UCSD-AML1 (cell line): ENCODE results near the gene CFAP45.

ENCODE experiments used
- DNase-seq: peaks from one replicate; lab custom pipeline; 2025; ENCODE audit not compliant: unreplicated experiment; lab: John Stamatoyannopoulos, UW

The CFAP45 gene

GRCh38 chr1:159937054-159937750 lies 37.2 kb upstream of the CFAP45 start:
- no peak for DNase-seq

- peak; percentile 74 for DNase-seq
Measured at GRCh38 chr1:159936273-159936904, 36.4 kb upstream of the CFAP45 start.

DNA sequence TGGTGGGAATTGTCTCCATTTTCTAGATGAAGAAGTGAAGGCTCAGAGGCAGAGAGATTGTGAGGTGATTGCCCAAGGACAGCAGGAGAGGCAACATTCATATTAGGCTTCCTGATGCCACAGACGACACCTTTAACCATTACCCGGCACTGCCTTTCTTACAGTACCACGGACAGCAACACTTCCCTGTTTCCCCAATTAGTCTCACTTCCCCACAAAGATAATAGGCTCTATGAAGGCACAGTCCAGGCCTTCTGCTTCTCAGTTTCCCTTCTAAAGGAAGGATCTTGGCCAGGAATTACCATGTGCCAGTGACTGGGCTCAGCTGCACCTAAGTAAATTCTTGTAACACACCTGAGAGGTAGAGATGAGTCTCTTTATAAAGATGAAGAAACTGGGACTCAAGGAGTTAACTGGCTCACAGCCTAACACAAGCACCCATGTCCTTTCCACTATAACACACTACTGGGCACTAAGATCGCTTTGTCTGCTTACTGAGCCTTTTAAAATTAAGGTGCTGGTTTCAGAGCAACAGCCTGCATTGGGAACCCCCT lies 35.8 kb upstream of the CFAP45 start:
- DNase-seq, result no peak

DNA sequence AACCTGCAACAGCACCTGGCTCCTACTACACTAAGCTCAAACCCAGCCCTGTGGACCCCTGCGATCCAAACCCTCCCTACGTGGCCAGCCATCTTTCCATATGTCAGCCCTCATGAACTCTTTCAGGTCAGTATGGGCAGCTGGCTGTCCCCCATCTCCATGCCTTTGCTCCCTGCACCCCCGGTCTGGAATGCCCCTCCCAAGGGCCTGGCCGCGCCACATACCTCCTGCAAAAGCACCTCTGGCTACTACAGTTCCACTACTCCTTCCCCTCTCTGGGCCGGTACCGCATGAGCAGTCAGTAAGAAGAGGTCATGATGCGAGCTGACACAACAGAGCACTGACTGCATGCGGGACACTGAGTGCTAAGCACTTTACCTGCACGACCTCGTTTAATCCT lies 35.3 kb upstream of the CFAP45 start:
- no peak for DNase-seq

DNA sequence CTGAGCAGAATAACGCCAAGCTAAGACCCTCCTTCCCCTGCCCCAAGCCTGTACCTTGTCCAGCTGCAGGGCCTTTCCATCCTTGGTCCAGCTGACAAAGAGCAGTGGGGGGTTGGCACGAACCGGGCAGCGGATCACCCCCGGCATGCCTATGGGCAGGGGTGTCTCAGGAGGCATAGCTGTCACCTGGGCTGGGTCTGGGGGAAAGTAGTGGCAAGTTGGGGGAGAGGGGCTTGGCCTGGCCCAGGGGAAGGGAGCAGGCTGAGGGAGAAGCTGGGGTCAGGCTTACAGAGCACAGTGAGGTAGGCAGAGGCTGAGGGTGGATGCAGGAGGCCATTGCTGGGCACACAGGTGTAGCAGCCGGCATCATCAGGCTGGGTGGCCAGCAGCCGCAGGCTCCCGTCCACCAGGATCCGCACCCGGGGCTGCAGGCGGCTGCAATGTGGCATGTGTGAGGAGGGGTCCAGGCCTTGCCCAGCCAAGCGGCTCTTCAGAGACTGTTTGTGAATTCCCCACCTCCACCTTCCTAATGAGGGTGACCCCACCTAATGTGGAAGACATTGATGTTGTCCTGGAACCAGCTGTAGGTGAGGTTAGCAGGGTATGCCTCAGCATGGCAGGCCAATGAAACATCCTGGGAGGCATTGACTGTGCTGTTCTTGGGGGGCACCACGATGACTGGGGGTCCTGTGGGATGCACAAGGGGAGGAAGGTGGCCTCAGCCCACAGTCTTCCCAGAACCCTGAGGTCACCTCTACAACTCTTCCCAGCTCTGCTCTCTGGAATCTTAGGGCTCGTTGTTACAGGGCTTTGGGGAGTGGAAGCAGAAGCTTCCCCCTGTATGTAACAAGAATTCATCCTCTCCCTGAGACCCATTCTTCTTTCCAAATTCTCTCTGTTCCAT lies 34.4 kb upstream of the CFAP45 start:
- DNase-seq, result no peak

DNA sequence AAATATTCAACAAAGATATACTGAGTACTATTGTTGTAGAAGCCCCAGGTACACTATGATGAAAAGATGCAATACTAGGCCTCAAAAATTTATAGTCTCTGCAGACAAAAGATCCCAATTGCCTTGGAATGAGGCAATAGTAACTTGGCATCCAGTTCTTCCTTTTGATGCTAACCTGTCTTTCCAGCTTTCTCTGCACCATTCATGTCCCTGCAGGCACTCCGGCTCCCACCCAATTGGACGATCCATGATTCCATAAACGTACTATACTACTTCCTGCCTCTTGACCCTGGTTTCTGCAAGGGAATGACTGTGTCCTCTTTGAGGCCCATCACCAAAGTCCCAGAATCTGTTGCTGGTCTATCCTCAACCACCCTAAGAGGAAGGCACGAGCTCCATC lies 33.4 kb upstream of the CFAP45 start:
- DNase-seq, result no peak

DNA sequence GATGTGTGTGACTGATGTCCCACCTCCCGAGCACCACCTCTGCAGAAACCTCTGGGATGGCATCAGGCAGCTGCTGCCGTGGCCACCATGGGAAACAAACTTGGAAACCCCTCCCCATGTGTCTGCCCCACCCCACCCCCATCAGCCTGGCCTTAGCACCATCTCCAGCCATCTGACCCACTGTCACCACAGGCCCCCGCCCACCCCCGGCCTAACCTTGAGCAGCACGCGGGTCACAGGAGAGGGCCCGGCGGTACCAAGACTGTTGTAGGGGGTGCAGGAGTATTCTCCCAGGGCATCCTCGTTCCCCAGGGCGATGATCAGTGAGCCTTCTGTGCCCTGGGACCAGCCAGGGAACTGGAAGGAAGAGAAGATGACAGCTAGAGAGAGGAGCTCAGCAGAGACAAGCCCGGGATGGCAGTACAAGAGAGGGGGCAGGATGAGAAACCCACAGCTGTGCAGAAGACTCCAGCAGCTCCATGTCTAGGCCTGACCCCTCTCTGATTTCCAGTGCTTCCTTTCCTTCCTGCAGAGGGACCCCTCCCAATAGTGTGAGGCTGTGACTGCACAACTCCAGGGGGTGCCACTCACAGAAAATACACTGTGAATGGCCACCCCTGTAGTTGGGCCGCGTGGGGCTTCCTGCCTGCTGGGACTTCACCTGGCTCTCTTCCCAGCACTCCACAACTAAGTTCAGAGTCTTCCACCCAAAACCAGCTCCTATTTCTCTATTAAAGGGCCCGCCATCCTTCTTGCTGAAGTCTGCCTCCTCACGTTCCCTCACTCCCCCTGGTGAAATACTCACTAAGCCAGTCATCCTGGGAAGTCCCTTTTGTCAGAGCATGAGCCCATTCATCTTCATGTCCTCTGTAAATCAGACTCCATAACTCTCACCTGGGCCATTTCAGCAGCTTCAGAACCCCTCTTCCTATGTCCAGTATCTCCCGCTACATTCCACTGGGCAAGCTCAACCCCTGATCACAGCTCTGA lies 32.6 kb upstream of the CFAP45 start:
- no peak for DNase-seq

GRCh38 chr1:159931795-159932173 lies 31.8 kb upstream of the CFAP45 start:
- DNase-seq, result no peak

DNA sequence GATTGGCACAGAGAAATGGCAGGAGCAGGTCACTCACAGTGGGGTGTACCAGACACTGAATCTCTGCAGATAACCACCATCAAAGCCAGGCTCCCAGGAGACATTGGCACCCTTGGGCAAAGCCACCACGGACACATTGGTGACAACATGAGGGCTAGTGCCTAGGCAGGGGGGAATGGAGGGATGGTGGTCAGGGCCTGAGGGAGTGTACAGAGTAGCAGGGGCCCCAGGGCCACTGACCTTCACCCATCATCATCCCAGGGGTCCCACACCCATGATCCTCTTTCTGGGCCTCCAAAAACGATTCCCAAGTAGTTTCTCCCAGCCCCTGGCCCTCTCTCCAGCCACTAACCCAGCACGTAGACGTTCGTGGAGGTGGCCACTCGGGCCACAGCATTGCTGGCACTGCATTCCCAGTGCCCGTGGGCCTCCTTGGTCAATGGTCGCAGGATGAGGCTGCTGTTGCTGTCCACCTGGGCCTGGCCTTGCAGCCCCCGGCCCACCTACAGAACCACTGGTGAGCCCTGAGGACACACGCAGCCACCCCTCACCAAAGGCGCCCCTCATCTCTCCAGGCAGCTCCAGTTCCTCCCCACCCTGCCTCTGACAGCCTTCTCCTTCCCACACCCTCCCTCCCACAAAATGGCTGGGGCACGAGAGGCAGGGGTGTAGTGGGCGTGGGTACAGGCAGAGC lies 31.3 kb upstream of the CFAP45 start:
- no peak for DNase-seq

- no peak for DNase-seq
Measured at GRCh38 chr1:159930634-159931033, 30.7 kb upstream of the CFAP45 start.

- DNase-seq, result no peak
Measured at GRCh38 chr1:159930216-159930615, 30.3 kb upstream of the CFAP45 start.

DNA sequence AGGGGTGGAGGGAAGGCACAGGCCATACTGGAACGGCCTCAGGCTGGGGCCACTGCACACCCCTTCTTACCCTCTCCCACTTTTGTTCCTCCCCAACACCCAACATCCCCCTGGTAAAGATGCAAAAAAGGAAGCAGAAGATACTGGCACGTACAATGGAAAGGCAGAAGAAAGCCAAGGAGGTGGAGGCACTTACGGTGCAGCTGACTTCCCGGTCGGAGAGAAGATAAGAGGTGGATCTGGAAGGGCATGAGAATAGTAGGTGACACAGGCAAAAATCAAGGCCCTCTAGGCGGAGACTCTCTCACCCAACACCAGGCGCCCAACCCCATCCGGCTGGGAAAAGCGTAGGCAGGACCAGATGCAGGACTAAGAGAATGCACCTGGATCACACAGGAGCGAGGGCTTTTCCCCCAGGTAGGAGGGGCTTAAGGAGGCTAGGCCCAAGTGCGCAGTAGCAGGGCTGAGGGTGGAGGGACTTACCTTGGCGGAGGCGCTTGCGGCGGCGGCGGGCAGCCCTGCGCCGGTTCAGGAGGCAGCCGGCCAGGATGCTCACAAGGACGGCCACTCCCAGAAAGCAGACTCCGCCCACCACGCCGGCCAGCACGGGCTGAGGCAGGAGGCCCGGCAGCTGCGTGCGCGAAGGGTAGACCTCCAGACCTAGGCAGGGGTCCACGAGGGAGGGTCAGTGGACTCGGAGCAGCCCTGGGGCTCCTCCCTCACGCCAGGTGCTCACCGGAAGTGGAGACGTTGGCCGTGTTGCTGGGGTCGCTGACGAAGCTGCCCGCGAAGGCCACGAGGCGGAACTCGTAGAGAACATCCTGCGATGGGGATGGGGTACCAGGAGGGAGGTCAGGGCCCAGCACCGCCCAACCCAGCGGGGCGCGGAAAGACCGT lies 29.4 kb upstream of the CFAP45 start:
- no peak for DNase-seq

GRCh38 chr1:159928491-159929050 lies 28.6 kb upstream of the CFAP45 start:
- no peak for DNase-seq

DNA sequence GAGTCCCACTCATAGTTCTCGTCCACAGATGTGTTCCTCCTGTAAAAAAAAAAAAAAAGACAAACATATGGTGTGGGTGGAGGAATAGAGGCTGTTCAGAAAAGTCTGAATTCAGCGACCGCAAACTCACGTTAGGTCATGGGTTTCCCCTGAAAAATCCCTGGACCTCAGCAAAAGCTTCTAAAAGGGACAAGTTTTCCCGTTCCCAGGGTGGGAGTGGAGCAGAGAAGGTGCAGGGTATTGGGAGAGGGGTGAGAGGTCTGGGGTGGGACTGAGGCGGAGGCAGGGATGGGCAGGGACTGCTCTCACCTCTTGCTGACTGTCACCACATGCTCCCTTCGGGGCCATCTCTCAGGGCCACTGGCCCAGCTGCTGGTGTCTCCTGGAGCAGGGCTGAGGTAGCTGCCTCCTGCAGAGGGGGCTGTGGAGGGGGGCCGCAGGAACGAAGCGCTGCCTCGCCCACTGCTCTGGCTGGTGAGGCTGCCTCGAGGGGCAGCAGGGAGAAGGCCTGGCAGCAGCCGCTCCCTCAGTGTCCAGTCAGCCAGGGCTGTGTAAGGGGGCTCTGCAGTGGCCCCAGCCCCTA lies 28.0 kb upstream of the CFAP45 start:
- no peak for DNase-seq

DNA sequence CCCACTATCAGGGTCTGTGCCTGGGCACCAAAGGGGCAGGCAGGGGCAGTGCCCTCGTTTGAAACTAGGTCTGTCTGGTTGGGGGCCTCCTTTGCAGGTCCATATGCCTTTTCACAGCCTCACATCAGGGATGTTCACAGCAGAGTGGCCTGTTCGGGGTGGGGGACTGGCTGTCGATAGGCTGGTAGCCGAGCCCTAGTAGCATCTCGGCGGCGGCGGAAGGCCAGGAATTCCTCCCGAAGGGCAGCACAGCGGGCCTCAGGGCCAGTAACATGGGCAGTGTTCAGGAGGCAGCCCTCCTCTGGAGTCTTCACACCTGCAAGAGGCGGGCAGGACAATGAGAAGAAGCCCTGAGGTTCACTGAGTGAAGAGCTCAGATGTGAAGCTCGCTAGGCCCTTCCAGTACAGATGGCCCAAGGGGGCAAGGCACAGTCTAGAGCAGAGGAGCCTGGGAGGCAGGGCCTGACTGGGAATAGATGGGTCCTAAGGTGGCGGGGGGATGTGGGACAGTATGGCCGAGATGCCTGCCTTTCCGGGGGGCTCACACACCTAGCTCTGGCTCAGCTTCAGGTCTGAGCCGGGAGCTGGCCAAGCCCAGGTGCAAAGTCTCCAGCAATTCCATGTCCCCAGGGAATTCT lies 27.4 kb upstream of the CFAP45 start:
- no peak for DNase-seq

- DNase-seq, result no peak
Measured at GRCh38 chr1:159925719-159926078, 25.7 kb upstream of the CFAP45 start.

- peak; percentile 92 for DNase-seq
Measured at GRCh38 chr1:159924791-159925718, 25.1 kb upstream of the CFAP45 start, which contains the start of gene TAGLN2. TSS of gene TAGLN2 (minus strand) at chr1:159925507. CDS start at chr1:159920509, 4,998 bp downstream.
